OCI-LY7 (cell line): ENCODE results near the gene SECISBP2. TPM values are rescaled to one million over a fixed set of nuclear protein-coding genes. Genes with fewer than 3 reads are reported as not detected.

ENCODE experiments used
- BruUV-seq: library from RNA; stranded (reverse); fragments of 400-500 nt; replicated peaks from 2 replicates; lab custom pipeline; 2021; lab: Mats Ljungman, UMichigan
- CTCF ChIA-PET: fragments of 300-600 bp; sonication (Branson Sonifier 250); formaldehyde crosslinking; loops from one replicate; lab custom pipeline; 2022; ENCODE audit warnings: antibody characterized with exemption; ENCODE audit not compliant: unreplicated experiment; lab: Charles Lee
- POLR2A ChIA-PET: fragments of 300-600 bp; sonication (Branson Sonifier 250); formaldehyde crosslinking; loops from one replicate; lab custom pipeline; 2022; ENCODE audit warnings: antibody characterized with exemption; lab: Charles Lee
- DNase-seq: peaks from one replicate; pipeline ENCODE4 v3.0.0-alpha.2; 2015; ENCODE audit warnings: low spot score
- H2AFZ ChIP-seq: fragments of 200-600 bp; sonication (generic), shearing (Covaris generic); 2 replicates; pipeline ENCODE4 v1.6.1; 2014; ENCODE audit warnings: mild to moderate bottlenecking, antibody characterized with exemption, low read length, moderate library complexity
- H3K27ac ChIP-seq: fragments of 200-600 bp; sonication (generic); 2 replicates; pipeline ENCODE4 v1.5.1; 2014; ENCODE audit warnings: mixed run types, low read depth, mild to moderate bottlenecking, moderate library complexity, low read length, inconsistent platforms; ENCODE audit not compliant: poor library complexity, severe bottlenecking
- H3K36me3 ChIP-seq: fragments of 200-600 bp; sonication (generic); 2 replicates; pipeline ENCODE4 v1.6.1; 2014; ENCODE audit warnings: mild to moderate bottlenecking, antibody characterized with exemption, low read length, moderate library complexity, mixed read lengths; ENCODE audit not compliant: insufficient read depth
- H3K4me1 ChIP-seq: fragments of 200-600 bp; sonication (generic); 2 replicates; pipeline ENCODE4 v1.5.1; 2014; ENCODE audit warnings: mild to moderate bottlenecking, low read length; ENCODE audit not compliant: insufficient read depth, poor library complexity, severe bottlenecking
- H3K4me2 ChIP-seq: fragments of 200-600 bp; sonication (generic); 2 replicates; pipeline ENCODE4 v1.6.1; 2014; ENCODE audit warnings: mild to moderate bottlenecking, low read length
- H3K4me3 ChIP-seq: fragments of 200-600 bp; sonication (generic); 2 replicates; pipeline ENCODE4 v1.5.1; 2014; ENCODE audit warnings: mild to moderate bottlenecking, low read depth, low read length; ENCODE audit not compliant: poor library complexity, severe bottlenecking
- H3K79me2 ChIP-seq: fragments of 200-600 bp; sonication (generic); 2 replicates; pipeline ENCODE4 v1.6.1; 2016; ENCODE audit warnings: low read depth, mild to moderate bottlenecking, low read length, moderate library complexity, mixed read lengths; ENCODE audit not compliant: insufficient read depth
- H3K9me2 ChIP-seq: fragments of 200-600 bp; sonication (generic); 2 replicates; pipeline ENCODE4 v1.6.1; 2016; ENCODE audit warnings: mild to moderate bottlenecking, low read length, mixed read lengths; ENCODE audit not compliant: insufficient read depth
- H3K9me3 ChIP-seq: fragments of 200-600 bp; sonication (generic); 2 replicates; pipeline ENCODE4 v1.6.1; 2014; ENCODE audit warnings: mild to moderate bottlenecking, mixed run types, low read length, mixed read lengths
- H4K20me1 ChIP-seq: fragments of 200-600 bp; sonication (generic); 2 replicates; pipeline ENCODE4 v1.6.1; 2014; ENCODE audit warnings: mild to moderate bottlenecking, antibody characterized with exemption, low read length, moderate library complexity, mixed read lengths; ENCODE audit not compliant: insufficient read depth
- EZH2phosphoT487 ChIP-seq: fragments of 200-600 bp; sonication (generic); IDR thresholded peaks from 2 replicates; pipeline ENCODE4 v1.6.1; 2018; ENCODE audit warnings: low read depth, borderline replicate concordance, mild to moderate bottlenecking, mixed run types, antibody characterized with exemption, low read length, moderate library complexity, mixed read lengths
- intact Hi-C: fragments of 100-400 bp; cut with micrococcal nuclease; formaldehyde crosslinking; loops from one replicate; pipeline ENCODE4 v1.10.0; 2022; ENCODE audit not compliant: unreplicated experiment
- total RNA-seq, 2 experiments: library from RNA; depleted of rRNA in 1 of 2; stranded (reverse); fragments of >200 nt in 1 of 2; shearing (Covaris generic) in 1 of 2; gene quantifications; 2 replicates each; pipeline ENCODE4 v1.2.3, GENCODE V29; 2014 to 2022
- TF ChIP-seq, protein P1 (sequence below): fragments of 200-600 bp; sonication (generic); conservative IDR thresholded peaks from 2 replicates; pipeline ENCODE4 v1.5.1; 2014; ENCODE audit warnings: mild to moderate bottlenecking, antibody characterized with exemption, low read length, moderate library complexity, mixed read lengths

The SECISBP2 gene
- total RNA-seq, 2 experiments from 2014 or later, result 77.6 to 85.5 TPM

DNA sequence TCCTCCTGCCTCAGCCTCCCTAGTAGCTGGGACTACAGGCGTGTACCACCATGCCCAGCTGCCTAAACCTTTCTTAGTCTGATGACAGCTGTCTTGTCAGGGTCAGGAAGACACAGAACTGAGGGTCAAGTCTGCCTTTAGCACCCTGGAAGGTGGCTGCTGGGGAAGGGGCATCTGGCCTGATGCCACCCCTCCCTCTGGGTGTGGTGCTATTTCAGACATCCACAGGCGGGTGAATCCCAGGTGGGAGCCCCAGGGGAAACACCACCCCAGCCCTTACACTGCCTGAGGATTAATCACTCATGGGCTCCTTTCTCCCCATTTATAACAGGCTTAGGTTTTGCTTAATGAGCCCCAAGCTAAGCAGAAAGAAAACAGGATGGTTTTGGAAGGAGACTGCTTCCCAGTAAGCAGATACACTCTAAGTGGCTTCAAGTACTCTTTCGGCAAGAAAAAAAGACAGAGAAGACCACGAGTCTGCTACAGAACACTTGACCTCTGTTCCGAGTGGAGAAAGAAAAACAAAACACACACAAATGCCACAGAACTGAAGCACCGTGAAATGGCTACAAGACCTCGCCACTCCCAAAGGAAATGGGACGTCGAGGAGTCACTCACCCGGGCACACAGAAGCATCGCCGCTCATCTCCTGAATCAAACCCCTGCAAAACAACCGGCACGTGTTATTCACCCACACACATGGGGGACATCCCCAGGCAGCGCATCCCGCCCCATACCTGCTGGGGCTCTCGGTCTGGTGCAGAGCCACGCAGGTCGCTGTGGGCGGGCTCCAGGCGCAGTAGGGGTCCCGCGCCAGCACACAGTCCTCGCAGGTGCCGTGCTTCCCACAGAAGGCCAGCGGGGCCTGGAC lies 62.4 kb downstream of the SECISBP2 start:
- Histone ChIP-seq H3K9me3 (no peaks in the 10 kb centered on the region), H3K4me2 (no peak overlapping the region), H3K79me2 (no peaks in the 10 kb centered on the region), H3K4me1 (peaks cover under 1% of the 10 kb centered on the region), H3K27ac (no peak overlapping the region), H3K9me2 (no peaks in the 10 kb centered on the region), H2AFZ (no peak overlapping the region), H4K20me1 (no peaks in the 10 kb centered on the region), H3K36me3 (no peaks in the 10 kb centered on the region; the same call in 1 of the 2 replicates), H3K4me3 (no peak overlapping the region)
- no peak for DNase-seq
- ChIA-PET CTCF (no interaction called here), POLR2A (no interaction called here)
- no TSS peak for BruUV-seq
- TF ChIP-seq EZH2phosphoT487, result no peak
- TF ChIP-seq, protein P1, sequence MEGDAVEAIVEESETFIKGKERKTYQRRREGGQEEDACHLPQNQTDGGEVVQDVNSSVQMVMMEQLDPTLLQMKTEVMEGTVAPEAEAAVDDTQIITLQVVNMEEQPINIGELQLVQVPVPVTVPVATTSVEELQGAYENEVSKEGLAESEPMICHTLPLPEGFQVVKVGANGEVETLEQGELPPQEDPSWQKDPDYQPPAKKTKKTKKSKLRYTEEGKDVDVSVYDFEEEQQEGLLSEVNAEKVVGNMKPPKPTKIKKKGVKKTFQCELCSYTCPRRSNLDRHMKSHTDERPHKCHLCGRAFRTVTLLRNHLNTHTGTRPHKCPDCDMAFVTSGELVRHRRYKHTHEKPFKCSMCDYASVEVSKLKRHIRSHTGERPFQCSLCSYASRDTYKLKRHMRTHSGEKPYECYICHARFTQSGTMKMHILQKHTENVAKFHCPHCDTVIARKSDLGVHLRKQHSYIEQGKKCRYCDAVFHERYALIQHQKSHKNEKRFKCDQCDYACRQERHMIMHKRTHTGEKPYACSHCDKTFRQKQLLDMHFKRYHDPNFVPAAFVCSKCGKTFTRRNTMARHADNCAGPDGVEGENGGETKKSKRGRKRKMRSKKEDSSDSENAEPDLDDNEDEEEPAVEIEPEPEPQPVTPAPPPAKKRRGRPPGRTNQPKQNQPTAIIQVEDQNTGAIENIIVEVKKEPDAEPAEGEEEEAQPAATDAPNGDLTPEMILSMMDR, result no peak
- intact Hi-C loops, result no loop called here

DNA sequence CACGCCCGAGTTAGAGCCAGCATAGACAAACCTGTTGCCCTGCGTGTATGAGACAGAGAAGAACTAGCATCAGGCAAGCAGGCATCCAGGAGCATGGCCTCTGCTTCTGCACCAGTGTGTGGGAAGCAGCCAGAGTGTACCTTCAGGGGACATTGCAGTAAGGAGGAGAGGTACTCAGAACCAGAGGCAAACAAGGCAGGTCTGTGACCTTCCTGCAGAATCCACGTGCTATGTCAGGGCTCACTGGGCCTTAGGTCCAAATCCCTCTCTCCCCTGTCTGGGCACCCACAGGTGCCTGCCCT lies 63.0 kb downstream of the SECISBP2 start:
- Histone ChIP-seq H3K4me1 (no peaks in the 10 kb centered on the region), H2AFZ (no peak overlapping the region), H3K4me3 (no peak overlapping the region), H4K20me1 (no peaks in the 10 kb centered on the region), H3K79me2 (no peaks in the 10 kb centered on the region), H3K27ac (no peak overlapping the region), H3K4me2 (no peak overlapping the region), H3K9me2 (no peaks in the 10 kb centered on the region), H3K9me3 (no peaks in the 10 kb centered on the region), H3K36me3 (no peaks in the 10 kb centered on the region; the same call in 1 of the 2 replicates)
- intact Hi-C loops, result no loop called here
- BruUV-seq, result no TSS peak
- ChIA-PET CTCF (no interaction called here), POLR2A (no interaction called here)
- no peak for TF ChIP-seq EZH2phosphoT487
- TF ChIP-seq, protein P1, result no peak
- no peak for DNase-seq
